ENCODE measurements around the gene SLC35G4. TPM values are rescaled to one million over a fixed set of nuclear protein-coding genes. Genes with fewer than 3 reads are reported as not detected.

The SLC35G4 gene
- total RNA-seq, 2 experiments from 2014 or later: not detected

DNA sequence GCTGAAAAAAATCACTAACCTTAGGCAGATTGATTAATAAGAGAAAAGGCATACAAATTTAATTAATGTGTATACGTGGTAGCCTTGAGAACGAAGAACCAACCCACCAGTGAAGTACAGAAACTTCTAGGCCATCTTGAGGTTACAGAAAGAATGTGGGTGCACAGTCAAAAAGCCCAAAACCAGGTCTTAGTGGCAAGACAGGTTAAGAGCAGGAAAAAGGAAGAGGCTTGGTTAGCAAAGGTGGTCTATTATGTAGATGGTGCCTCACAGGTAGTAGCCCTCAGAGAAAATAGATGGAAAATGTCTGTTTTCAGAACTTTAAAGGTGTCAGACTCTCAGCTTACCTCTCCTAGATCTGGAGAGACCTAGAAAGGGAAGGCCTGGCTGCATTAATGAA, 22.0 kb upstream of the SLC35G4 start:
- H2AFZ ChIP-seq (ENCODE audit: low read length): no peak overlapping the region
- ChIA-PET CTCF (ENCODE audit: unreplicated experiment) (no interaction called here), POLR2A (no interaction called here)
- no peak overlapping the region for H3K4me2 ChIP-seq (ENCODE audit: low read length)
- H3K36me3 ChIP-seq (ENCODE audit: insufficient read depth, low read length): no peaks in the 10 kb centered on the region
- H4K20me1 ChIP-seq (ENCODE audit: insufficient read depth, low read length): no peaks in the 10 kb centered on the region
- no peak overlapping the region for H3K4me3 ChIP-seq (ENCODE audit: low read depth, low read length, poor library complexity, severe bottlenecking)
- no peaks in the 10 kb centered on the region for H3K9me2 ChIP-seq (ENCODE audit: insufficient read depth, low read length)
- no peak for DNase-seq (ENCODE audit: low spot score)
- H3K4me1 ChIP-seq (ENCODE audit: insufficient read depth, low read length, poor library complexity, severe bottlenecking): no peaks in the 10 kb centered on the region
- H3K27ac ChIP-seq (ENCODE audit: low read depth, low read length, poor library complexity, severe bottlenecking): no peak overlapping the region
- TF ChIP-seq, protein P1, sequence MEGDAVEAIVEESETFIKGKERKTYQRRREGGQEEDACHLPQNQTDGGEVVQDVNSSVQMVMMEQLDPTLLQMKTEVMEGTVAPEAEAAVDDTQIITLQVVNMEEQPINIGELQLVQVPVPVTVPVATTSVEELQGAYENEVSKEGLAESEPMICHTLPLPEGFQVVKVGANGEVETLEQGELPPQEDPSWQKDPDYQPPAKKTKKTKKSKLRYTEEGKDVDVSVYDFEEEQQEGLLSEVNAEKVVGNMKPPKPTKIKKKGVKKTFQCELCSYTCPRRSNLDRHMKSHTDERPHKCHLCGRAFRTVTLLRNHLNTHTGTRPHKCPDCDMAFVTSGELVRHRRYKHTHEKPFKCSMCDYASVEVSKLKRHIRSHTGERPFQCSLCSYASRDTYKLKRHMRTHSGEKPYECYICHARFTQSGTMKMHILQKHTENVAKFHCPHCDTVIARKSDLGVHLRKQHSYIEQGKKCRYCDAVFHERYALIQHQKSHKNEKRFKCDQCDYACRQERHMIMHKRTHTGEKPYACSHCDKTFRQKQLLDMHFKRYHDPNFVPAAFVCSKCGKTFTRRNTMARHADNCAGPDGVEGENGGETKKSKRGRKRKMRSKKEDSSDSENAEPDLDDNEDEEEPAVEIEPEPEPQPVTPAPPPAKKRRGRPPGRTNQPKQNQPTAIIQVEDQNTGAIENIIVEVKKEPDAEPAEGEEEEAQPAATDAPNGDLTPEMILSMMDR (conservative IDR thresholded peaks at IDR 0.05; ENCODE audit: low read length): no peak
- TF ChIP-seq EZH2phosphoT487 (IDR thresholded peaks at IDR 0.05; ENCODE audit: borderline replicate concordance, low read depth, low read length): no peak
- BruUV-seq (replicated peaks): no TSS peak
- H3K79me2 ChIP-seq (ENCODE audit: insufficient read depth, low read depth, low read length): no peaks in the 10 kb centered on the region
- no peaks in the 10 kb centered on the region for H3K9me3 ChIP-seq (ENCODE audit: low read length)
- intact Hi-C loops (cut with micrococcal nuclease; ENCODE audit: unreplicated experiment): no loop called here

DNA sequence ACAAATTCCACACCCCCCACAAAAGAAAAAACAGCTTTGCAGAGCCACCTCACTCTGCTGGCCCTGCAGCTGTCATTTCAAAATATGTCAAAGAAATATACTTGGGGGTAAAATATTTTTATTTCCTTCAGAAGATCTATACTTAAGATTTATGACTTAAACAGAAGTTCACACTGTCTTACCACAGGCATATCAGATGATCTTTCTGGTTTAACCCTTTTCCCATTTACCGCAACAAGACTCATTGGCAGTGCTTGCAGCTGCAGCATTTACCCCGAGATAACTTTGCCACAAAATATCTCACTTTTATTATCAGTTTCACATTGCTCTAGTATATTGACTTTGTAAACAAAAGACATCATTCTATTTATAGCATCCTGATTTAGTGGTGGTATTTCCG, 21.6 kb upstream of the SLC35G4 start:
- Histone ChIP-seq H3K79me2 (ENCODE audit: insufficient read depth, low read depth, low read length) (no peaks in the 10 kb centered on the region), H4K20me1 (ENCODE audit: insufficient read depth, low read length) (no peaks in the 10 kb centered on the region), H2AFZ (ENCODE audit: low read length) (no peak overlapping the region), H3K9me3 (ENCODE audit: low read length) (no peaks in the 10 kb centered on the region), H3K4me1 (ENCODE audit: insufficient read depth, low read length, poor library complexity, severe bottlenecking) (no peaks in the 10 kb centered on the region), H3K27ac (ENCODE audit: low read depth, low read length, poor library complexity, severe bottlenecking) (no peak overlapping the region), H3K9me2 (ENCODE audit: insufficient read depth, low read length) (no peaks in the 10 kb centered on the region), H3K36me3 (ENCODE audit: insufficient read depth, low read length) (no peaks in the 10 kb centered on the region), H3K4me2 (ENCODE audit: low read length) (no peak overlapping the region), H3K4me3 (ENCODE audit: low read depth, low read length, poor library complexity, severe bottlenecking) (no peak overlapping the region)
- DNase-seq (ENCODE audit: low spot score): no peak
- intact Hi-C loops (cut with micrococcal nuclease; ENCODE audit: unreplicated experiment): no loop called here
- BruUV-seq (replicated peaks): no TSS peak
- POLR2A ChIA-PET: no interaction called here
- CTCF ChIA-PET (ENCODE audit: unreplicated experiment): no interaction called here
- TF ChIP-seq, protein P1 (conservative IDR thresholded peaks at IDR 0.05; ENCODE audit: low read length): no peak
- TF ChIP-seq EZH2phosphoT487 (IDR thresholded peaks at IDR 0.05; ENCODE audit: borderline replicate concordance, low read depth, low read length): no peak

DNA sequence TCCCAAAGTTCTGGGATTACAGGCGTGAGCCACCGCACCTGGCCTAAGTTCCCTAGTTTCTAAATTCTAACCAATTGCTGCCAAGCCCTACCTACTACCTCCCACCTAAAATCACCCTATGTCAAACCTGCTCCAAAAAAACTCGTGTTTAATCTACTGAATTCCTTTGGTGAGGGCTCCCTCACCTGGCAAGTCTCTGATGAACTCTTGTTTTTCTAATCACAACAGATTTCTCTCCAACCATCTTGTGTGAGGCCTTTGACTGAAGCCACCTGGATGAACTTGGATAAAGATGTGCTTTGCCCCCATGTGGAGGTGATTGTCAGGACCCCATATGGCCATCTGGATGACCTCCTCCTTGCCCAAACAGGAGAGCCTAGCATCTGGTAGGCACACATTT, 17.4 kb upstream of the SLC35G4 start:
- no peak for TF ChIP-seq EZH2phosphoT487 (IDR thresholded peaks at IDR 0.05; ENCODE audit: borderline replicate concordance, low read depth, low read length)
- TF ChIP-seq, protein P1 (conservative IDR thresholded peaks at IDR 0.05; ENCODE audit: low read length): 0 out of 2 replicates have a peak, but pooled peaks have one; percentile 23
- intact Hi-C loops (cut with micrococcal nuclease; ENCODE audit: unreplicated experiment): no loop called here
- H3K9me2 ChIP-seq (ENCODE audit: insufficient read depth, low read length): no peaks in the 10 kb centered on the region
- H3K4me3 ChIP-seq (ENCODE audit: low read depth, low read length, poor library complexity, severe bottlenecking): no peak overlapping the region
- BruUV-seq (replicated peaks): no TSS peak
- no peak overlapping the region for H3K4me2 ChIP-seq (ENCODE audit: low read length)
- H4K20me1 ChIP-seq (ENCODE audit: insufficient read depth, low read length): no peaks in the 10 kb centered on the region
- POLR2A ChIA-PET: no interaction called here
- no peak overlapping the region for H2AFZ ChIP-seq (ENCODE audit: low read length)
- no peaks in the 10 kb centered on the region for H3K36me3 ChIP-seq (ENCODE audit: insufficient read depth, low read length)
- H3K9me3 ChIP-seq (ENCODE audit: low read length): no peaks in the 10 kb centered on the region
- H3K27ac ChIP-seq (ENCODE audit: low read depth, low read length, poor library complexity, severe bottlenecking): no peak overlapping the region
- no peaks in the 10 kb centered on the region for H3K79me2 ChIP-seq (ENCODE audit: insufficient read depth, low read depth, low read length)
- no peaks in the 10 kb centered on the region for H3K4me1 ChIP-seq (ENCODE audit: insufficient read depth, low read length, poor library complexity, severe bottlenecking)
- CTCF ChIA-PET (ENCODE audit: unreplicated experiment): no interaction called here
- DNase-seq (ENCODE audit: low spot score): peak; percentile 2

Data from OCI-LY7 (cell line).